Measurements from ENCODE around the gene MAP3K15.
A peak's percentile ranks its signal among the peaks of the same experiment; 100 is the strongest.
"Not testable (repeated sequence)": the region's sequence is repeated elsewhere in the genome, so short reads cannot be mapped to it uniquely, and the experiment has no call there.

MAP3K15 gene

GRCh38 chrX:19515615-19516105 is 352 bp upstream of the MAP3K15 start:
- no peak overlapping the region for H3K9ac ChIP-seq
- peak overlapping the region; percentile 25 for H3K4me2 ChIP-seq (ENCODE audit: low read length)
- no peak overlapping the region for H3K4me3 ChIP-seq (ENCODE audit: low read depth, low read length)

GRCh38 chrX:19513383-19513782 is 1.9 kb downstream of the MAP3K15 start:
- H3K4me3 ChIP-seq (ENCODE audit: low read depth, low read length) = no peak overlapping the region
- no peak overlapping the region for H3K27ac ChIP-seq
- no peak for TF ChIP-seq CTCF (IDR thresholded peaks at IDR 0.05)

More at GRCh38 chrX:19515615-19516105, 352 bp upstream of the MAP3K15 start:
- Histone ChIP-seq H3K27me3 (ENCODE audit: control insufficient read depth, insufficient read depth, low read length) (no peaks in the 10 kb centered on the region), H3K27ac (no peak overlapping the region), H3K36me3 (ENCODE audit: control insufficient read depth, insufficient read depth, low read length) (no peaks in the 10 kb centered on the region), H3K79me2 (no peaks in the 10 kb centered on the region), H3K4me1 (no peaks in the 10 kb centered on the region), H2AFZ (peak overlapping the region; percentile 66), H3K9me3 (ENCODE audit: control insufficient read depth, low read length) (no peaks in the 10 kb centered on the region)
- TF ChIP-seq CTCF (IDR thresholded peaks at IDR 0.05) = no peak

GRCh38 chrX:19512961-19513360 is 2.3 kb downstream of the MAP3K15 start:
- H3K9ac ChIP-seq = no peak overlapping the region
- no peaks in the 10 kb centered on the region for H3K27me3 ChIP-seq (ENCODE audit: control insufficient read depth, insufficient read depth, low read length)
- no peaks in the 10 kb centered on the region for H3K4me1 ChIP-seq
- H3K79me2 ChIP-seq = no peaks in the 10 kb centered on the region
- H3K4me3 ChIP-seq (ENCODE audit: low read depth, low read length) = no peak overlapping the region
- no peak for TF ChIP-seq CTCF (IDR thresholded peaks at IDR 0.05)
- H2AFZ ChIP-seq = no peak overlapping the region
- no peak overlapping the region for H3K27ac ChIP-seq
- no peaks in the 10 kb centered on the region for H3K36me3 ChIP-seq (ENCODE audit: control insufficient read depth, insufficient read depth, low read length)
- no peaks in the 10 kb centered on the region for H3K9me3 ChIP-seq (ENCODE audit: control insufficient read depth, low read length)
- no peak overlapping the region for H3K4me2 ChIP-seq (ENCODE audit: low read length)

More at GRCh38 chrX:19513383-19513782, 1.9 kb downstream of the MAP3K15 start:
- Histone ChIP-seq H3K36me3 (ENCODE audit: control insufficient read depth, insufficient read depth, low read length) (no peaks in the 10 kb centered on the region), H3K4me2 (ENCODE audit: low read length) (no peak overlapping the region), H3K27me3 (ENCODE audit: control insufficient read depth, insufficient read depth, low read length) (no peaks in the 10 kb centered on the region), H3K9ac (no peak overlapping the region), H2AFZ (peak overlapping the region; percentile 19), H3K4me1 (no peaks in the 10 kb centered on the region), H3K79me2 (no peaks in the 10 kb centered on the region), H3K9me3 (ENCODE audit: control insufficient read depth, low read length) (no peaks in the 10 kb centered on the region)

GRCh38 chrX:19512359-19512758 is 2.9 kb downstream of the MAP3K15 start:
- H3K4me1 ChIP-seq = no peaks in the 10 kb centered on the region
- H3K27me3 ChIP-seq (ENCODE audit: control insufficient read depth, insufficient read depth, low read length) = no peaks in the 10 kb centered on the region
- H3K9me3 ChIP-seq (ENCODE audit: control insufficient read depth, low read length) = no peaks in the 10 kb centered on the region
- H3K4me3 ChIP-seq (ENCODE audit: low read depth, low read length) = no peak overlapping the region
- H3K79me2 ChIP-seq = no peaks in the 10 kb centered on the region
- no peak overlapping the region for H3K9ac ChIP-seq
- TF ChIP-seq CTCF (IDR thresholded peaks at IDR 0.05) = no peak
- H3K27ac ChIP-seq = no peak overlapping the region
- no peaks in the 10 kb centered on the region for H3K36me3 ChIP-seq (ENCODE audit: control insufficient read depth, insufficient read depth, low read length)
- H3K4me2 ChIP-seq (ENCODE audit: low read length) = no peak overlapping the region
- no peak overlapping the region for H2AFZ ChIP-seq

GRCh38 chrX:19511796-19512195 is 3.5 kb downstream of the MAP3K15 start:
- not testable (repeated sequence) for H3K27me3 ChIP-seq (ENCODE audit: control insufficient read depth, insufficient read depth, low read length); H3K27ac ChIP-seq; H3K36me3 ChIP-seq (ENCODE audit: control insufficient read depth, insufficient read depth, low read length); H3K79me2 ChIP-seq; H3K9ac ChIP-seq; H3K4me1 ChIP-seq; H3K9me3 ChIP-seq (ENCODE audit: control insufficient read depth, low read length); H3K4me2 ChIP-seq (ENCODE audit: low read length); H3K4me3 ChIP-seq (ENCODE audit: low read depth, low read length); H2AFZ ChIP-seq

All from parathyroid adenoma (tissue), 2 donors.